Small intestine (tissue), 7 donors: ENCODE measurements around the gene MATN4. TPM values are rescaled to one million over a fixed set of nuclear protein-coding genes. Genes with fewer than 3 reads are reported as not detected.

Experiments used
- DNase-seq, 2 donors: peaks; one replicate each; pipeline versions ENCODE4 v3.0.0 to v3.0.0-alpha.2; 2013
- FAIRE-seq: peaks from 2 replicates; lab custom pipeline; 2012; peaks lifted over from hg19 to GRCh38; lab: Jason Lieb, UNC
- H3K27ac ChIP-seq, 3 donors: one replicate each; pipeline ENCODE4 v1.5.1; 2013; ENCODE audit warnings: low read length in 2 of 3, mild to moderate bottlenecking in 2 of 3, control low read depth in 1 of 3, inconsistent platforms in 1 of 3, low read depth in 1 of 3, moderate library complexity in 1 of 3
- H3K27me3 ChIP-seq, 3 donors: one replicate each; pipeline ENCODE4 v1.6.1; 2013; ENCODE audit warnings: low read length in 3 of 3, inconsistent platforms in 1 of 3; ENCODE audit not compliant: control insufficient read depth in 3 of 3, insufficient read depth in 3 of 3
- H3K36me3 ChIP-seq, 3 donors: one replicate each; pipeline ENCODE4 v1.6.1; 2013; ENCODE audit warnings: low read length in 3 of 3, inconsistent platforms in 1 of 3, low read depth in 1 of 3, mild to moderate bottlenecking in 1 of 3, moderate library complexity in 1 of 3; ENCODE audit not compliant: control insufficient read depth in 3 of 3, insufficient read depth in 2 of 3
- H3K4me1 ChIP-seq, 3 donors: one replicate each; pipeline ENCODE4 v1.6.1; 2013; ENCODE audit warnings: low read length in 2 of 3, inconsistent platforms in 1 of 3, low read depth in 1 of 3, mild to moderate bottlenecking in 1 of 3, moderate library complexity in 1 of 3; ENCODE audit not compliant: control insufficient read depth in 3 of 3, insufficient read depth in 2 of 3
- H3K4me3 ChIP-seq, 3 donors: one replicate each; pipeline ENCODE4 v1.5.1; 2013; ENCODE audit warnings: low read length in 3 of 3, control low read depth in 1 of 3, inconsistent platforms in 1 of 3, low read depth in 1 of 3, mild to moderate bottlenecking in 1 of 3, moderate library complexity in 1 of 3
- H3K9me3 ChIP-seq, 2 donors: one replicate each; pipeline ENCODE4 v1.6.1; 2013; ENCODE audit warnings: low read depth in 1 of 2, low read length in 1 of 2; ENCODE audit not compliant: control insufficient read depth in 2 of 2, insufficient read depth in 1 of 2
- WGBS, 3 donors: extraction: QIAGEN DNeasy Blood & Tissue Kit; methylation state at CpG; one replicate each; pipeline ENCODE4 v1.1.7; 2013; 5-methylcytosine and 5-hydroxymethylcytosine counted together
- polyA plus RNA-seq, 4 donors: library from polyadenylated mRNA; stranded (reverse) in 3 of 4; unstranded in 1 of 4; fragments of 200-250 nt in 3 of 4; fragments of 120-200 nt in 1 of 4; gene quantifications; one replicate each; pipeline versions ENCODE4 v1.2.1 to v1.2.3, GENCODE V29; 2013
- donor health status: healthy with polysubstance abuse.
- donor health status: control.
- donor health status: control.
- donor health status: Bipolar disorder and iron deficiency.
- donor health status: healthy.

MATN4 gene
- polyA plus RNA-seq, 4 donors, result 0.07 TPM; not detected in 3

- no peak for DNase-seq
- H3K27me3 ChIP-seq, result peaks cover 0 to 15% (median 8%) of the 10 kb centered on the region in 3 donors
- H3K4me3 ChIP-seq, result no peak overlapping the region
- no peak for FAIRE-seq
- no peaks in the 10 kb centered on the region for H3K9me3 ChIP-seq
- H3K4me1 ChIP-seq, result no peaks in the 10 kb centered on the region
- H3K27ac ChIP-seq, result no peak overlapping the region
- whole genome bisulfite sequencing, 3 donors, result 25 to 43% (median 31%) methylated on average over 4 of the region's 4 CpGs
- no peaks in the 10 kb centered on the region for H3K36me3 ChIP-seq
Observed at GRCh38 chr20:45283551-45284057, 24.5 kb downstream of the MATN4 start.

- H3K9me3 ChIP-seq, result no peaks in the 10 kb centered on the region
- H3K27ac ChIP-seq, result no peak overlapping the region
- H3K36me3 ChIP-seq, result no peaks in the 10 kb centered on the region
- 57 to 66% (median 65%) methylated on average over 7 of the region's 7 CpGs for WGBS, 3 donors
- H3K27me3 ChIP-seq, result peaks cover 0 to 11% (median 8%) of the 10 kb centered on the region in 3 donors
- DNase-seq (no peak), FAIRE-seq (no peak)
- no peak overlapping the region for H3K4me3 ChIP-seq
- no peaks in the 10 kb centered on the region for H3K4me1 ChIP-seq
Observed at GRCh38 chr20:45282700-45283550, 25.2 kb downstream of the MATN4 start.

- no peak overlapping the region for H3K27ac ChIP-seq
- H3K9me3 ChIP-seq, result no peaks in the 10 kb centered on the region
- H3K27me3 ChIP-seq, result peaks cover 0 to 9% (median 5%) of the 10 kb centered on the region in 3 donors
- no peaks in the 10 kb centered on the region for H3K36me3 ChIP-seq
- WGBS, 3 donors, result 67 to 70% (median 70%) methylated on average over 1 of the region's 1 CpG
- DNase-seq (no peak), FAIRE-seq (no peak)
- H3K4me3 ChIP-seq, result no peak overlapping the region
- peaks cover 0 to 5% (median 0%) of the 10 kb centered on the region in 3 donors for H3K4me1 ChIP-seq
Observed at GRCh38 chr20:45279992-45280391, 28.1 kb downstream of the MATN4 start.

GRCh38 chr20:45275338-45275737 lies 32.8 kb downstream of the MATN4 start:
- WGBS, 3 donors, result 21 to 56% (median 28%) methylated on average over 3 of the region's 3 CpGs
- FAIRE-seq, result no peak
- no peaks in the 10 kb centered on the region for H3K9me3 ChIP-seq
- H3K27ac ChIP-seq, result no peak overlapping the region
- no peaks in the 10 kb centered on the region for H3K36me3 ChIP-seq
- no peak overlapping the region for H3K4me3 ChIP-seq
- H3K4me1 ChIP-seq, result peaks cover 0 to 5% (median 0%) of the 10 kb centered on the region in 3 donors
- DNase-seq, result peak; percentile 12 to 41
- H3K27me3 ChIP-seq, result peaks cover 0 to 8% (median 2%) of the 10 kb centered on the region in 3 donors

GRCh38 chr20:45269754-45270270 lies 38.3 kb downstream of the MATN4 start:
- 77 to 79% (median 78%) methylated on average over 4 of the region's 4 CpGs for WGBS, 3 donors
- no peaks in the 10 kb centered on the region for H3K4me1 ChIP-seq
- H3K36me3 ChIP-seq, result no peaks in the 10 kb centered on the region
- H3K27me3 ChIP-seq, result peaks cover 0 to 12% (median 4%) of the 10 kb centered on the region in 3 donors
- no peak overlapping the region for H3K27ac ChIP-seq
- H3K4me3 ChIP-seq, result no peak overlapping the region
- DNase-seq, result no peak
- H3K9me3 ChIP-seq, result no peaks in the 10 kb centered on the region
- no peak for FAIRE-seq

- no peaks in the 10 kb centered on the region for H3K36me3 ChIP-seq
- FAIRE-seq (no peak), DNase-seq (no peak)
- H3K27ac ChIP-seq, result no peak overlapping the region
- no peak overlapping the region for H3K4me3 ChIP-seq
- H3K9me3 ChIP-seq, result no peaks in the 10 kb centered on the region
- no peaks in the 10 kb centered on the region for H3K4me1 ChIP-seq
- H3K27me3 ChIP-seq, result peaks cover 0 to 12% (median 5%) of the 10 kb centered on the region in 3 donors
- 64 to 82% (median 79%) methylated on average over 3 of the region's 3 CpGs for WGBS, 3 donors
Observed at GRCh38 chr20:45269056-45269455, 39.0 kb downstream of the MATN4 start.

- Histone ChIP-seq H3K4me1 (no peaks in the 10 kb centered on the region), H3K4me3 (no peak overlapping the region), H3K27ac (no peak overlapping the region), H3K9me3 (no peaks in the 10 kb centered on the region), H3K27me3 (peaks cover 0 to 12% (median 8%) of the 10 kb centered on the region in 3 donors), H3K36me3 (no peaks in the 10 kb centered on the region)
- FAIRE-seq, result no peak
- DNase-seq, result no peak
- WGBS, 3 donors, result 53 to 63% (median 58%) methylated on average over 3 of the region's 3 CpGs
Observed at GRCh38 chr20:45268531-45268930, 39.6 kb downstream of the MATN4 start.

GRCh38 chr20:45266977-45267376 lies 41.1 kb downstream of the MATN4 start:
- no peak for FAIRE-seq
- peaks cover 0 to 12% (median 10%) of the 10 kb centered on the region in 3 donors for H3K27me3 ChIP-seq

More at GRCh38 chr20:45266977-45267376, 41.1 kb downstream of the MATN4 start:
- no peaks in the 10 kb centered on the region for H3K4me1 ChIP-seq
- H3K9me3 ChIP-seq, result no peaks in the 10 kb centered on the region
- H3K4me3 ChIP-seq, result no peak overlapping the region
- H3K36me3 ChIP-seq, result no peaks in the 10 kb centered on the region
- no peak for DNase-seq
- H3K27ac ChIP-seq, result no peak overlapping the region
